Neutrophil (primary cell): Measurements from ENCODE around the gene SHC1.

ENCODE experiments used
- H3K27ac ChIP-seq: fragments of 200-600 bp; sonication (generic); 2 replicates; pipeline ENCODE4 v1.5.1; 2016; ENCODE audit warnings: mild to moderate bottlenecking, moderate library complexity
- H3K27me3 ChIP-seq: fragments of 200-600 bp; sonication (generic); 2 replicates; pipeline ENCODE4 v1.6.0; 2016; ENCODE audit warnings: mild to moderate bottlenecking
- H3K36me3 ChIP-seq: fragments of 200-600 bp; sonication (generic); 2 replicates; pipeline ENCODE4 v1.5.1; 2017
- H3K4me1 ChIP-seq, 2 experiments: fragments of 200-600 bp in 1 of 2; sonication (generic) in 1 of 2; 1 replicate in 1 of 2; 2 replicates in 1 of 2; pipeline versions ENCODE4 v1.5.1 to v1.6.1; 2013 to 2016; ENCODE audit warnings: low read depth in 1 of 2, low read length in 1 of 2, mild to moderate bottlenecking in 1 of 2, moderate library complexity in 1 of 2; ENCODE audit not compliant: control insufficient read depth in 1 of 2, insufficient read depth in 1 of 2
- H3K4me3 ChIP-seq, 2 experiments: fragments of 200-600 bp in 1 of 2; sonication (generic) in 1 of 2; 1 replicate in 1 of 2; 2 replicates in 1 of 2; pipeline ENCODE4 v1.5.1; 2013 to 2016; ENCODE audit warnings: low read depth in 1 of 2, low read length in 1 of 2, mild to moderate bottlenecking in 1 of 2, moderate library complexity in 1 of 2
- H3K9me3 ChIP-seq: fragments of 200-600 bp; sonication (generic); 2 replicates; pipeline ENCODE4 v1.5.1; 2016
- TF ChIP-seq, protein P1 (sequence below): fragments of 200-600 bp; sonication (generic); IDR thresholded peaks from 2 replicates; pipeline ENCODE4 v1.5.1; 2016; ENCODE audit warnings: antibody characterized with exemption

SHC1 gene

DNA sequence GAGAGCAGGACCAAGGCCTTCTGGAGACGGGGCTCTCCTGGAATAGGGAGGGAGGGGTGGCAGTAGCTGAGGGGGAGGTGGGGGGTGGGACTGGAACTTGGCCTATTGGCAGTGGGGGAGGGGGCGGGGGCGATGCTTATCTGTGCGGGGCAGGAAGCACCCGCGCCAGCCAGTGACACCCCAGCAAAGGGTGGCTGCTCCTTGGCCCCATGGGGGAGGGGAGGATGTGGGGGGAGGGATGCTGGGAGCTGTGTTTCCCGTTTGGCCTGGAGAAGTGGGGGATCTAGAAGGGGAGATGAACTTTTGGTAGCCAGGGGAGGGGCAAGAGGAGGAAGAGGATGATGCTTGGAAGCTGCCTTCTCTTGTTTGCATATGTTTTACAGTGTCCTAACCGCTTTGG, 43.1 kb upstream of the SHC1 start:
- Histone ChIP-seq H3K4me3 (peak overlapping the region in 1 of 2 experiments; percentile 85), H3K36me3 (peaks cover 75% of the 10 kb centered on the region), H3K4me1 (peaks cover 87 to 95% of the 10 kb centered on the region in 2 experiments), H3K27ac (peak overlapping the region; percentile 97), H3K27me3 (no peaks in the 10 kb centered on the region), H3K9me3 (no peaks in the 10 kb centered on the region)
- TF ChIP-seq, protein P1, sequence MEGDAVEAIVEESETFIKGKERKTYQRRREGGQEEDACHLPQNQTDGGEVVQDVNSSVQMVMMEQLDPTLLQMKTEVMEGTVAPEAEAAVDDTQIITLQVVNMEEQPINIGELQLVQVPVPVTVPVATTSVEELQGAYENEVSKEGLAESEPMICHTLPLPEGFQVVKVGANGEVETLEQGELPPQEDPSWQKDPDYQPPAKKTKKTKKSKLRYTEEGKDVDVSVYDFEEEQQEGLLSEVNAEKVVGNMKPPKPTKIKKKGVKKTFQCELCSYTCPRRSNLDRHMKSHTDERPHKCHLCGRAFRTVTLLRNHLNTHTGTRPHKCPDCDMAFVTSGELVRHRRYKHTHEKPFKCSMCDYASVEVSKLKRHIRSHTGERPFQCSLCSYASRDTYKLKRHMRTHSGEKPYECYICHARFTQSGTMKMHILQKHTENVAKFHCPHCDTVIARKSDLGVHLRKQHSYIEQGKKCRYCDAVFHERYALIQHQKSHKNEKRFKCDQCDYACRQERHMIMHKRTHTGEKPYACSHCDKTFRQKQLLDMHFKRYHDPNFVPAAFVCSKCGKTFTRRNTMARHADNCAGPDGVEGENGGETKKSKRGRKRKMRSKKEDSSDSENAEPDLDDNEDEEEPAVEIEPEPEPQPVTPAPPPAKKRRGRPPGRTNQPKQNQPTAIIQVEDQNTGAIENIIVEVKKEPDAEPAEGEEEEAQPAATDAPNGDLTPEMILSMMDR = no peak

DNA sequence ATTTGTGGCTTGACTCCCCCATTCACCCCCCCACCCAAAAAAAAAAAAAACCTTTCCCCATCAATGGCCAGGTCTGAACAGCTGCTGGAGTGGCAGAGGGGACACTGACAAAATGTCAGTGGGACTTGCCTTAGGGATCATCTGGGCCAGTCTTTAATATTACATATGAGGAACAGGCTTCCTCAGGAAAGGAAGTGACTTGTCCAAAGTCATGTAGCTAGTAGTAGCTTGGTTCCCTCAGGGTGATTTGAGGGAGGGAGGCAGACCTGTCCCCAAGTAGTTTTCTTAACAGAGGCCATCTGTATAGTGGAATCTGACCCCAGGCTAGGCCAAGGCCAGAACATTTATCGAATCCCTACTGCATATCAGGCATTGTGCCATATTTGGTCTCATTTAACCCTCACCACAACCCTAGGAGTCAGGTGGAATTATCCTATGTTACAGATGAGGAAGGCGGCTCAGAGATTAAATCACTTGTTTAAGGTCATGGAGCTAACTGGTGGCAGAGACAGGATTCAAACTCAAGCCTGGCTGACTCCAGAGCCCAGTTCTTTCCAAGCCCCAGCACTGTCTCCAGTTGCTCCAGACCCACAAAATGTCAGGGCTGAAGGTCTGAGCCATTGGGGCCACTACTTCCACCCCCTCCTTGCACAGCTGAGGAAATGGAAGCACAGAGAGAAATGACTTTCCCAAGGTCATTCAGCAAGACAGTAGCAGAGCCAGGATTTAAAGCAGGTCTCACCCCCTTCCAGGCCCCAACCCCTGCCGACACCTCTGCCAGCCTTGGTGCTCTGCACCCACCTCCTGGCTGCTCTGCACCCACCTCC, 42.4 kb upstream of the SHC1 start:
- TF ChIP-seq, protein P1 = no peak
- H3K27ac ChIP-seq = peak overlapping the region; percentile 97
- H3K27me3 ChIP-seq = no peaks in the 10 kb centered on the region
- peak overlapping the region; percentile 34 to 85 for H3K4me3 ChIP-seq
- peaks cover 90 to 98% of the 10 kb centered on the region in 2 experiments for H3K4me1 ChIP-seq
- H3K9me3 ChIP-seq = no peaks in the 10 kb centered on the region
- peaks cover 68% of the 10 kb centered on the region for H3K36me3 ChIP-seq

DNA sequence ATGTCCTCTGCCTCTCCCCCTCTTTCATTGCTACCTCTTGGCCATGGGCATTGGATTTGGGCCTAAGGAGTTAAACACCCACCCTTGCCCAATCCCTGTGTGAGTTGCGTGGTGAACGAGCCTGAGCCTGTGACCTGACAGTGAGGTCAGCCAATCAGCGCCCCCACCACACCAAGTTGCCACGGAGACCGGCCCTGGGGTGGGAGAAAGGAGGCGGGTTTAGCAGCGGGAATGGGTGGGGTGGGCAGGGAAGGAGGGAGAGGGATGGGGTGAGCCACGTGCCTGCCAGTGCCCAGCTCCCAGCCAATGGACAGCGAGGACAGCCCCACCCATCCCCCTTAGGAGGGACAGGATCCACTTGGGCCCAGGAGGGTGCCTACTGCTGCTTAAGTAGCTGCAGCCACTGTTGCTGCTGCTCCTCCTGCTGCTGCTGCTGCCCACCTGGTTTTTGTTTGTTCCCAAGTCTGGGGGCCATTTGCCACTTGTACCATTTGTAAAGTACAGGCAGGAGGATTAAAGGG, 41.5 kb upstream of the SHC1 start:
- peak overlapping the region; percentile 85 to 95 for H3K4me3 ChIP-seq
- peaks cover 90 to 98% of the 10 kb centered on the region in 2 experiments for H3K4me1 ChIP-seq
- H3K27ac ChIP-seq = peak overlapping the region; percentile 97
- H3K36me3 ChIP-seq = peaks cover 59% of the 10 kb centered on the region
- H3K9me3 ChIP-seq = no peaks in the 10 kb centered on the region
- no peaks in the 10 kb centered on the region for H3K27me3 ChIP-seq
- TF ChIP-seq, protein P1 = no peak

DNA sequence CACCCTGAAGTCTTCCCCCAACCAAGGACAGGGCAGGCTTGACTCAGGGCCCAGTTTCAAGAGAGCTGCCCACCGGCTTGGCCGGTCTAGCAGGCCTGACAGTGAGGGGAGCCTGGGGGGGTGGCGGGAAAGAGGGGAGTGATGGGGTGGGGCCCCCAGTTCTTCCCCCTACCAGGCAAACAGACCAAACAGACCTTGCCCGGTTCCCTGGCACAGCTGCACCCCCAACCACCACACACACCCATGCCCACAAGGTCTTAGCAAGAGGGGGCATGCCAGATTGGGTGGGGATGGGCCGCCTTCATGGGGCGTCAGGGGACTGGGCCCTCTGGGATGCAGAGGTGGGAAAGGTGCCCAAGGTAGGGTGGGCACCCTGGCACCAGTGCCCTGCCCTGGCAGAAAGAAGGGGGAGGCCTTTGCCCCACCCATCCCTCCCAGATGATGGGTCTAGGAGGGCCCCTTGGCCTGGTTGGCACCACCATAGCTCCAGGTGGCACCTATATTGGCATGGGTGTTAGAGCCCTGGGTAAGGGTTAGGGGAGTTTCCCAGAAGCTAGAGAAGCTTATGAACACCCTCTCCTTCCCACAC, 41.0 kb upstream of the SHC1 start:
- Histone ChIP-seq H3K9me3 (no peaks in the 10 kb centered on the region), H3K27me3 (no peaks in the 10 kb centered on the region), H3K4me3 (peak overlapping the region; percentile 85 to 95), H3K36me3 (peaks cover 54% of the 10 kb centered on the region), H3K27ac (peak overlapping the region; percentile 97), H3K4me1 (peaks cover 90 to 98% of the 10 kb centered on the region in 2 experiments)
- TF ChIP-seq, protein P1 = no peak

DNA sequence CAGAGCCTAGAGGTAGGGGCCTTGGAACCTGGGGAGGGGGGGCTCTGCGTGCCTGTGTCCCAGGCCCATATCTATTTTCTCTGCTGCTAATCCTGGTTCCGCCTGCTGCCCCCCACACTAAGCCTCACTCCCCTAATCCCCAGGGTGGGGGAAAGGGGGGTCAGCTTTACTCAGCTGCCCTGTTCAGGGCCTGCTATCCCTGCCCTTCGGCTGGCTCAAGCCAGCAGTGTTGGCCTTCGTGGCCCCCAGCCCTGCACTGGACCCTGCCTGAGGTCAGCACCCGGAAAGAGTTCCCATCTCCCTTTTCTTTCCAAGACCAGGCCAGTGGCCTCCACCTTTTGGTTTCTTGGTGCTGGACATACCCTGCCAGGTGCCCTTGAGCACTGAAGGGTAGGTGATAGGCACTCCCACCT, 40.5 kb upstream of the SHC1 start:
- H3K27me3 ChIP-seq = no peaks in the 10 kb centered on the region
- H3K27ac ChIP-seq = peak overlapping the region; percentile 97
- peaks cover 90 to 98% of the 10 kb centered on the region in 2 experiments for H3K4me1 ChIP-seq
- H3K36me3 ChIP-seq = peaks cover 49% of the 10 kb centered on the region
- H3K4me3 ChIP-seq = peak overlapping the region; percentile 85 to 95
- H3K9me3 ChIP-seq = no peaks in the 10 kb centered on the region
- TF ChIP-seq, protein P1 = no peak
